Stimulated activated CD8-positive, alpha-beta memory T cell treated with anti-CD3 and anti-CD28 coated beads, Interleukin-15, amount 100 ng/mL, for 48 hours (primary cell): ENCODE results near the gene CFAP68.
"Not testable (repeated sequence)": the region's sequence is repeated elsewhere in the genome, so short reads cannot be mapped to it uniquely, and the experiment has no call there.

ENCODE experiments used
- DNase-seq, 2 donors: peaks; one replicate each; pipeline ENCODE4 v3.0.0-alpha.2; 2020; ENCODE audit warnings: low read depth in 2 of 2

Gene CFAP68

GRCh38 chr11:111917788-111918187, 38.4 kb downstream of the CFAP68 start:
- no peak for DNase-seq

- DNase-seq, result no peak
Observed at GRCh38 chr11:111918390-111919256, 39.3 kb downstream of the CFAP68 start, which contains the start of gene C11orf52. C11orf52 (plus strand) TSS chr11:111918913; CDS start chr11:111918973, 60 bp downstream.

- DNase-seq, result no peak
Observed at GRCh38 chr11:111920908-111921307, 41.6 kb downstream of the CFAP68 start.

- no peak for DNase-seq
Observed at GRCh38 chr11:111921541-111922230, 42.3 kb downstream of the CFAP68 start.

GRCh38 chr11:111922803-111923202, 43.5 kb downstream of the CFAP68 start:
- DNase-seq, result no peak

GRCh38 chr11:111923351-111923788, 44.0 kb downstream of the CFAP68 start:
- no peak for DNase-seq

GRCh38 chr11:111923951-111924350, 44.6 kb downstream of the CFAP68 start:
- no peak for DNase-seq

GRCh38 chr11:111925953-111926352, 46.6 kb downstream of the CFAP68 start:
- no peak for DNase-seq

GRCh38 chr11:111926505-111927391, 47.4 kb downstream of the CFAP68 start:
- DNase-seq, result peak; percentile 92 to 96

- DNase-seq, result no peak
Observed at GRCh38 chr11:111930472-111930871, 51.1 kb downstream of the CFAP68 start.

GRCh38 chr11:111932611-111932950, 53.2 kb downstream of the CFAP68 start:
- no peak for DNase-seq

GRCh38 chr11:111933176-111933575, 53.8 kb downstream of the CFAP68 start:
- DNase-seq, result not testable (repeated sequence)

GRCh38 chr11:111933872-111934271, 54.5 kb downstream of the CFAP68 start:
- DNase-seq, result no peak

- DNase-seq, result no peak
Observed at GRCh38 chr11:111934306-111934705, 55.0 kb downstream of the CFAP68 start.
